Endothelial cell of umbilical vein (primary cell): ENCODE results near the gene GABRR2. TPM values are rescaled to one million over a fixed set of nuclear protein-coding genes. Genes with fewer than 3 reads are reported as not detected.

Source experiments
- BruUV-seq: library from RNA; stranded (reverse); fragments of 400-500 nt; replicated peaks from 2 replicates; lab custom pipeline; 2021; lab: Mats Ljungman, UMichigan
- CTCF ChIA-PET: fragments of 300-600, 350-600 bp; sonication (Branson Sonifier 250); formaldehyde crosslinking; loops from one replicate; lab custom pipeline; 2021; ENCODE audit warnings: antibody characterized with exemption, inconsistent platforms; lab: Charles Lee
- POLR2A ChIA-PET: fragments of 300-600, 350-600 bp; sonication (Branson Sonifier 250); formaldehyde crosslinking; loops from one replicate; lab custom pipeline; 2021; ENCODE audit warnings: antibody characterized with exemption, inconsistent platforms; lab: Charles Lee
- DNase-seq: peaks from one replicate; pipeline ENCODE4 v3.0.0-alpha.2; 2011; ENCODE audit warnings: low read depth, low spot score
- FAIRE-seq: peaks from 2 replicates; lab custom pipeline; 2011; peaks lifted over from hg19 to GRCh38; lab: Jason Lieb, UNC
- H2AFZ ChIP-seq: 2 replicates; pipeline ENCODE4 v1.6.0; 2012; ENCODE audit warnings: low read depth, low read length, control low read depth, inconsistent platforms
- H3K27ac ChIP-seq: 2 replicates; pipeline ENCODE4 v1.5.1; 2011; ENCODE audit warnings: low read depth, mild to moderate bottlenecking, control low read depth, low read length, moderate library complexity; ENCODE audit not compliant: insufficient read depth
- H3K27me3 ChIP-seq, 2 experiments: 2 replicates each; pipeline versions ENCODE4 v1.6.0 to v1.6.1; 2011; ENCODE audit warnings: low read length in 2 of 2, mixed read lengths in 1 of 2; ENCODE audit not compliant: control insufficient read depth in 2 of 2, insufficient read depth in 2 of 2
- H3K36me3 ChIP-seq, 2 experiments: 2 replicates in 1 of 2; 3 replicates in 1 of 2; pipeline ENCODE4 v1.5.1; 2011; ENCODE audit warnings: low read length in 2 of 2, mild to moderate bottlenecking in 1 of 2, moderate library complexity in 1 of 2; ENCODE audit not compliant: control insufficient read depth in 2 of 2, insufficient read depth in 2 of 2; ENCODE audit errors: extremely low read depth in 1 of 2
- H3K4me1 ChIP-seq: 3 replicates; pipeline ENCODE4 v1.5.1; 2011; ENCODE audit warnings: mild to moderate bottlenecking, low read length; ENCODE audit not compliant: control insufficient read depth, insufficient read depth; ENCODE audit errors: extremely low read depth
- H3K4me2 ChIP-seq: 2 replicates; pipeline ENCODE4 v1.6.1; 2011; ENCODE audit warnings: low read length, control low read depth, mixed read lengths; ENCODE audit not compliant: insufficient read depth
- H3K4me3 ChIP-seq, 3 experiments: fragments of 200-600 bp in 1 of 3; sonication (generic), shearing (Covaris generic) in 1 of 3; replicated peaks in 1 of 3; 2 replicates each; pipeline ENCODE4 v1.5.1; 2011 to 2016; ENCODE audit warnings: control low read depth in 3 of 3, low read length in 3 of 3, mild to moderate bottlenecking in 2 of 3, inconsistent platforms in 1 of 3, low read depth in 1 of 3, moderate library complexity in 1 of 3; ENCODE audit not compliant: insufficient read depth in 1 of 3
- H3K79me2 ChIP-seq: 2 replicates; pipeline ENCODE4 v1.6.0; 2012; ENCODE audit warnings: low read length, inconsistent platforms; ENCODE audit not compliant: control insufficient read depth, insufficient read depth
- H3K9ac ChIP-seq: replicated peaks from 2 replicates; pipeline ENCODE3; 2011; ENCODE audit warnings: low read length, control low read depth; ENCODE audit not compliant: insufficient read depth; ENCODE audit errors: extremely low read depth
- H3K9me1 ChIP-seq: replicated peaks from 3 replicates; pipeline ENCODE4 v1.6.0; 2011; ENCODE audit warnings: mild to moderate bottlenecking, low read length; ENCODE audit not compliant: control insufficient read depth, insufficient read depth; ENCODE audit errors: extremely low read depth
- H3K9me3 ChIP-seq: replicated peaks from 2 replicates; pipeline ENCODE4 v1.5.1; 2012; ENCODE audit warnings: low read length, inconsistent platforms; ENCODE audit not compliant: control insufficient read depth, insufficient read depth
- H4K20me1 ChIP-seq: replicated peaks from 2 replicates; pipeline ENCODE3; 2011; ENCODE audit warnings: mild to moderate bottlenecking, low read length; ENCODE audit not compliant: control insufficient read depth, insufficient read depth; ENCODE audit errors: extremely low read depth
- EZH2 ChIP-seq: IDR thresholded peaks from 2 replicates; pipeline ENCODE4 v1.6.1; 2012; ENCODE audit warnings: borderline replicate concordance, low read depth, mild to moderate bottlenecking, moderate library complexity, low read length, inconsistent platforms; ENCODE audit not compliant: severe bottlenecking
- FOS ChIP-seq: IDR thresholded peaks from 2 replicates; pipeline ENCODE4 v1.6.1; 2011; ENCODE audit warnings: mild to moderate bottlenecking, low read length, moderate library complexity, borderline replicate concordance; ENCODE audit not compliant: insufficient read depth
- GATA2 ChIP-seq: IDR thresholded peaks from 2 replicates; pipeline ENCODE4 v1.7.0; 2011; ENCODE audit warnings: low read depth, mild to moderate bottlenecking, moderate library complexity, mixed read lengths, low read length; ENCODE audit not compliant: insufficient read length, insufficient read depth
- JUN ChIP-seq: IDR thresholded peaks from 2 replicates; pipeline ENCODE4 v1.6.1; 2011; ENCODE audit warnings: borderline replicate concordance, low read depth; ENCODE audit not compliant: insufficient read length, insufficient read depth
- MAX ChIP-seq: IDR thresholded peaks from 2 replicates; pipeline ENCODE4 v1.6.1; 2011; ENCODE audit not compliant: insufficient read depth, insufficient read length
- MYC ChIP-seq: IDR thresholded peaks from one replicate; pipeline ENCODE4 v1.6.1; 2011; ENCODE audit warnings: mild to moderate bottlenecking, low read depth, low read length
- POLR2A ChIP-seq: IDR thresholded peaks from 2 replicates; pipeline ENCODE4 v1.6.1; 2012; ENCODE audit warnings: low read depth, mild to moderate bottlenecking, control low read depth, low read length
- POLR2AphosphoS5 ChIP-seq: IDR thresholded peaks from 2 replicates; pipeline ENCODE4 v1.6.1; 2012; ENCODE audit warnings: low read depth, mild to moderate bottlenecking, control low read depth, low read length, moderate library complexity; ENCODE audit not compliant: insufficient read depth
- dilution Hi-C: fragments of 300-500 bp; cut with MboI; formaldehyde crosslinking; loops from one replicate; pipeline ENCODE4 v1.15.0; 2019; ENCODE audit warnings: low sequenced_read_pairs; ENCODE audit not compliant: extremely low pct_ligation_motif_present
- intact Hi-C: fragments of 100-400 bp; cut with micrococcal nuclease; formaldehyde crosslinking; loops from one replicate; pipeline ENCODE4 v1.10.0; 2022
- polyA plus RNA-seq, 4 experiments: library from polyadenylated mRNA; depleted of rRNA in 3 of 4; stranded (reverse) in 3 of 4; unstranded in 1 of 4; fragments of >200 nt; gene quantifications; 2 replicates each; pipeline versions ENCODE4 v1.2.1 to v1.2.3, GENCODE V29; 2011 to 2012; ENCODE audit warnings: missing spikeins in 1 of 4
- total RNA-seq: library from RNA; stranded (reverse); gene quantifications from 2 replicates; pipeline ENCODE4 v1.2.3, GENCODE V29; 2021
- TF ChIP-seq, protein P1 (sequence below), 2 donors: IDR thresholded peaks; 1 replicate in 1 of 2; 2 replicates in 1 of 2; pipeline ENCODE4 v1.5.1; 2011; ENCODE audit warnings: low read length in 2 of 2, mild to moderate bottlenecking in 2 of 2, moderate library complexity in 2 of 2, control low read depth in 1 of 2, inconsistent platforms in 1 of 2, low read depth in 1 of 2; ENCODE audit not compliant: insufficient read depth in 1 of 2; ENCODE audit errors: extremely low read depth in 1 of 2

Gene GABRR2
- total and polyA plus RNA-seq, 2 donors (not counting 3 experiments of a cell fraction or from before 2014, with no cell fraction given), result 1.4 to 3.6 TPM

DNA sequence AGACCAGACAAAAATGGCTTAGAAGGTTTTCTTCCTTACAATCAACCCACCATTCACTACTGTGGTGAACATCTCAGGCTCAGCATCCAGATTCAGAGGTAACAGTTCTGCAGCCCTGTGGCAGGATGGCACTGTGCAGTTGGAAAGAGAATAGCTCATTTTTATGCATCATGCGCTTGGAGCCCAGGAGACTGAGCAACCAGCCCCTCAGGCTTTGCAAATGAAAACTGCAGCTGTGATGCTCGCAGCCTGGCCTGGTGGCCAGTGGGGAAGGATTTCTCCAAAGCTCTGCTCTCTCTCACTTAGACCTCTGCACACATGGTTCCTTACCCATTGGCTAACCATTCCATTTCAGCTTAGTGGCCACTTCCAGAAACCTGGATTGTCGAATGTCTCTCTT, 45.8 kb downstream of the GABRR2 start:
- TF ChIP-seq EZH2, result no peak
- TF ChIP-seq, protein P1, sequence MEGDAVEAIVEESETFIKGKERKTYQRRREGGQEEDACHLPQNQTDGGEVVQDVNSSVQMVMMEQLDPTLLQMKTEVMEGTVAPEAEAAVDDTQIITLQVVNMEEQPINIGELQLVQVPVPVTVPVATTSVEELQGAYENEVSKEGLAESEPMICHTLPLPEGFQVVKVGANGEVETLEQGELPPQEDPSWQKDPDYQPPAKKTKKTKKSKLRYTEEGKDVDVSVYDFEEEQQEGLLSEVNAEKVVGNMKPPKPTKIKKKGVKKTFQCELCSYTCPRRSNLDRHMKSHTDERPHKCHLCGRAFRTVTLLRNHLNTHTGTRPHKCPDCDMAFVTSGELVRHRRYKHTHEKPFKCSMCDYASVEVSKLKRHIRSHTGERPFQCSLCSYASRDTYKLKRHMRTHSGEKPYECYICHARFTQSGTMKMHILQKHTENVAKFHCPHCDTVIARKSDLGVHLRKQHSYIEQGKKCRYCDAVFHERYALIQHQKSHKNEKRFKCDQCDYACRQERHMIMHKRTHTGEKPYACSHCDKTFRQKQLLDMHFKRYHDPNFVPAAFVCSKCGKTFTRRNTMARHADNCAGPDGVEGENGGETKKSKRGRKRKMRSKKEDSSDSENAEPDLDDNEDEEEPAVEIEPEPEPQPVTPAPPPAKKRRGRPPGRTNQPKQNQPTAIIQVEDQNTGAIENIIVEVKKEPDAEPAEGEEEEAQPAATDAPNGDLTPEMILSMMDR (IDR thresholded peaks at IDR 0.05; ENCODE audit: extremely low read depth in 1 of 2, insufficient read depth in 1 of 2, low read depth in 1 of 2, low read length in 2 of 2), result no peak
- no peak for TF ChIP-seq JUN
- no peak for TF ChIP-seq POLR2AphosphoS5
- TF ChIP-seq MYC, result no peak
- no peak for TF ChIP-seq MAX
- TF ChIP-seq FOS, result no peak
- TF ChIP-seq GATA2, result no peak
- no peak for TF ChIP-seq POLR2A
- no peak overlapping the region for H2AFZ ChIP-seq
- POLR2A ChIA-PET, result no interaction called here
- FAIRE-seq, result no peak
- no peaks in the 10 kb centered on the region for H3K79me2 ChIP-seq
- no peaks in the 10 kb centered on the region for H3K36me3 ChIP-seq
- dilution Hi-C loops, result no loop called here
- H3K9me3 ChIP-seq, result no peaks in the 10 kb centered on the region
- no peaks in the 10 kb centered on the region for H3K4me1 ChIP-seq
- CTCF ChIA-PET, result interaction anchor here (0.6 to 1.1 kb wide), 2 partner anchors 154 to 163 kb away, joined by 3 read pairs; partner anchors contain the start of gene ANKRD6
- no peak overlapping the region for H3K4me3 ChIP-seq
- no peak for DNase-seq
- BruUV-seq, result no TSS peak
- no peak overlapping the region for H3K27ac ChIP-seq
- H3K9ac ChIP-seq, result no peak overlapping the region
- H3K4me2 ChIP-seq, result no peak overlapping the region
- H3K9me1 ChIP-seq, result no peaks in the 10 kb centered on the region
- no peaks in the 10 kb centered on the region for H4K20me1 ChIP-seq
- peaks cover 0 to 9% of the 10 kb centered on the region in 2 experiments for H3K27me3 ChIP-seq
- intact Hi-C loops, result no loop called here
